ENCODE data around the gene IKBKG.
"Not testable (repeated sequence)": the region's sequence is repeated elsewhere in the genome, so short reads cannot be mapped to it uniquely, and the experiment has no call there.

IKBKG gene

DNA sequence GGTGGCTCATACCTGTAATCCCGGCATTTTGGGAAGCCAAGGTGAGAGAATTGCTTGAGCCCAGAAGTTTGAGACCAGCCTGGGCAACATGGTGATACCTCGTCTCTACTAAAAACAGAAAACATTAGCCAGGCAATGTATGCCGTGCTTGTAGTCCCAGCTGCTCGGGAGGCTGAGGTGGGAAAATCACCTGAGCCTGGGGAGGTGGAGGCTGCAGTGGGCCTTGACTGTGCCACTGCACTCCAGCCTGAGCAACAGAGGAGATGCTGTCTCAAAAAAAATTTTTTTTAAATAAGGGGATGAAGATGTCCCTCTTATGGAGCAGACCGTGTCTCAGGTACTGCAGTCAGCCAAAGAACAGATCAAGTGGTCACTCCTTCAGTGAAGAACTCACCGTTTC, 58.1 kb downstream of the IKBKG start:
- no peak for DNase-seq (ENCODE audit: low read depth)

- no peak for DNase-seq (ENCODE audit: low read depth)
Measured at GRCh38 chrX:154607370-154607769, 60.0 kb downstream of the IKBKG start.

DNA sequence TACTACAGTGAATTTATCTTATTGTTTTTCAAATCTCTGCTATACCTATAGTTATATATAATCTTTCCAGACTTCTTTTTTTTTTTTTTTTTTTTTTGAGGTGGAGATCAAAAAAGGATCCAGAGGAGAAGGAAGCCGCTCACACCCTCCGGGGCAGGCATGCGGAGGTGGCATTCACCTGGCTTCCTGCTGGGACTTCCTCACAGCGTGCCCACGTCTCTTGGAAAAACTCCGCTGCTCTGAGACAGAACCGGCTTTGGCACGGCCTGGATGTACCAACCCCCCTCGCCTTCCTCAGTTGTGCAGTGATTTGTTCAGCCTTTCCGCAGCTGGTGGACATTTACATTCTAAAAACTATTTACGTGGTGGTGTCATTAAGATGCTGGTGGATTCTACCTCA, 60.6 kb downstream of the IKBKG start:
- DNase-seq (ENCODE audit: low read depth), result not testable (repeated sequence)

GRCh38 chrX:154608823-154609222, 61.4 kb downstream of the IKBKG start:
- DNase-seq (ENCODE audit: low read depth), result not testable (repeated sequence)

GRCh38 chrX:154611146-154611545, 63.7 kb downstream of the IKBKG start:
- DNase-seq (ENCODE audit: low read depth), result not testable (repeated sequence)

- DNase-seq (ENCODE audit: low read depth), result not testable (repeated sequence)
Measured at GRCh38 chrX:154613586-154613985, 66.2 kb downstream of the IKBKG start.
